Stimulated activated naive CD8-positive, alpha-beta T cell treated with anti-CD3 and anti-CD28 coated beads, Interleukin-15, amount 100 ng/mL, for 72 hours (primary cell): ENCODE results near the gene SRSF2.
"Not testable (repeated sequence)": the region's sequence is repeated elsewhere in the genome, so short reads cannot be mapped to it uniquely, and the experiment has no call there.

Source experiments
- ATAC-seq: fragments of 150-1000 bp; cut with Tn5 transposase; 2 replicates; pipeline ENCODE4 v1.10.0; 2021; ENCODE audit warnings: mild to moderate bottlenecking, moderate library complexity
- DNase-seq, 2 donors: peaks; one replicate each; pipeline ENCODE4 v3.0.0; 2021 to 2022
- H3K27ac Mint-ChIP-seq, 2 donors: one replicate each; pipeline ENCODE4 v1.8.0; 2022; ENCODE audit warnings: mild to moderate bottlenecking in 2 of 2, mixed read lengths in 2 of 2, moderate library complexity in 2 of 2
- H3K27me3 Mint-ChIP-seq: one replicate; pipeline ENCODE4 v1.8.0; 2022; ENCODE audit warnings: mixed read lengths
- H3K4me1 Mint-ChIP-seq: one replicate; pipeline ENCODE4 v1.8.0; 2022; ENCODE audit warnings: mild to moderate bottlenecking, mixed read lengths
- H3K4me3 Mint-ChIP-seq, 2 donors: one replicate each; pipeline ENCODE4 v1.8.0; 2022; ENCODE audit warnings: mild to moderate bottlenecking in 2 of 2, mixed read lengths in 2 of 2, moderate library complexity in 1 of 2
- H3K9me3 Mint-ChIP-seq, 2 donors: one replicate each; pipeline ENCODE4 v1.8.0; 2022; ENCODE audit warnings: mixed read lengths in 2 of 2

The SRSF2 gene

DNA sequence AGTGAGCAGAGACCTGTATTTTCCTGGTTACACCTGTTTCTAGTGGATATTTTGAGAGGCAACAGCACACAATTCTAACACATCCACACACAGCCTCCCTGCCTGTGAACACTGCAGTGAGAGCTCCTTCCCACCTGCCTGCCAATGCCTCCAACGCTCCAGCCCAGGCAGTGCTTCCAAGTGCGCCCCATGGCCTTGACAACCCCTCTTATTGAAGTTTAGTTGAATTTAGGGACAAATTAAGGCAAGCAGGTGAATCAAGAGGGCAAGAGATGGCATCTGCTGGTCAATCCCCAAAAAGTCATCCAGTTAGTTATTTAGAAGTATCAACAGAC lies 21.7 kb downstream of the SRSF2 start:
- ATAC-seq = no peak
- peaks cover 66% of the 10 kb centered on the region for H3K4me1 Mint-ChIP-seq
- peak overlapping the region; percentile 84 to 85 for H3K27ac Mint-ChIP-seq
- H3K27me3 Mint-ChIP-seq = no peaks in the 10 kb centered on the region
- H3K4me3 Mint-ChIP-seq = peak overlapping the region; percentile 78 to 86
- DNase-seq = no peak
- no peaks in the 10 kb centered on the region for H3K9me3 Mint-ChIP-seq

DNA sequence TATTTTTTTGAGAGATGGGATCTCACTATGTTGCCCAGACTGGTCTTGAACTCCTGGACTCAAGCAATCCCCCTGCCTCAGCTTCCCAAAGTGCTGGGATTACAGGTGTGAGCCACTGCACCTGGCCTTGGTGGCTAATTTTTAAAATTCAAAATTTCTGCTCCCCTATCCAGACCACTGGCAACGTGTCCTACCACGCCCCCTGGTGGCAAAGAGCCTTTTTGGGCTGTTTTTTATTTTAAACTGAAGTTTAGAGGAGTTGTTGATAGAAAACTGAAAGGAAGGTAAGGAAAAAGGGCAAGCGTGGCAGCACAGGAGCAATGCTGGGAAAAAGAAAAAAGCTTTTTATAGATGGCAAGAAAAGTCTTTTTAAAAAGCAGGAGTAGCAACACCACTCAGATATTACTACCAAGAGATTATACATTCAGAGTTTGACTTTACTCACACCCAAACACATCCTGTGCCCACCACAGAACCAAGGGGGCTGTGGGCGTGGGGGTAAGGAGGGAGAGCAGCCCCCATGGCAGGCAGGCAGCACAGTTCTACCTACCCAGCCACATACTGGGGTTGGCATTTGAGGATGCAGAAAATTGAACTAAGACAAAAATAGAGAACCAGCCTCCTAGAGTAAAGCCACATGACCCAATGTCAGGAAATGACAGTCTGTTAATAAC lies 22.2 kb downstream of the SRSF2 start:
- Mint-ChIP-seq H3K27ac (peak overlapping the region; percentile 84 to 85), H3K27me3 (no peaks in the 10 kb centered on the region), H3K4me1 (peaks cover 68% of the 10 kb centered on the region), H3K9me3 (no peaks in the 10 kb centered on the region), H3K4me3 (peak overlapping the region; percentile 78 to 86)
- ATAC-seq = peak; percentile 3
- DNase-seq = peak; percentile 73 to 74

DNA sequence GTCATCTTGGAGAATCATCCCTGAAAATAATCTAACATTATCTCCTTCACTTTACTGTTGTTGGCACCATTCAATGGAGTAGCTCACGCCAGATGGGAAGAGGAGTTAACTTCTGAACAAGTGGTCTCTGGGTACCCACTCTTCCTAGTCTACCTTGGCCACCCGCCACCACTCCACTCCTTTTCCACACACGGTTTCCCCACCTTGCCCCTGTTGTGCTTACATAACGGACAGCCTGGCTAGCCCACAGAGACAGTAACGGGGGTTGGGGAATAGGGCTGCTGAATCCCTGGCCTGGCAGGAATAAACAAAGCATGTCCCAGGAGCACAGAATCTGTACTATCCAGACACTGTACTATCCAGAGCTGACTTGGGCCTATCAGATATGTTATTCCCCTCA lies 22.8 kb downstream of the SRSF2 start:
- H3K9me3 Mint-ChIP-seq = no peaks in the 10 kb centered on the region
- H3K27ac Mint-ChIP-seq = no peak overlapping the region
- H3K4me3 Mint-ChIP-seq = no peak overlapping the region
- no peak for DNase-seq
- H3K4me1 Mint-ChIP-seq = peaks cover 74% of the 10 kb centered on the region
- ATAC-seq = no peak
- H3K27me3 Mint-ChIP-seq = no peaks in the 10 kb centered on the region

DNA sequence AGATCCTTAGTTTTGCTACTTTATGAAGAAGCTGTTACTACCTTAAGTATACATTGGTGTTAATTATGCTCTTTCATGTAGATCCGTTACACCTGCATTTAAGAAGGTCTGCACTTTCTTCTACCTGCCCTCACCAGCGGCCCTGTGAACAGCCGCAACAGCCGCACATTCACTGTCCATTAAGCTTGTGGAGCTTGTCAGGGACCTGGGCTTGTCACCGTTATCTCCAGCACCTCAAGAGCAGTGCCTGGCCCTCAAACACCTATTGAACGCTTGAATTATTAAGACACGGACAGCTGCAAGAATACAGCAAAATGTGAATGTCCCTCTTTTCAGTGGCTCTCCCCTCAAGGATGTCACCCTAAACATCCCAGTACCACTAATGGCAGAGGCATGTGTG lies 23.4 kb downstream of the SRSF2 start:
- ATAC-seq = no peak
- DNase-seq = no peak
- Mint-ChIP-seq H3K4me3 (no peak overlapping the region), H3K9me3 (no peaks in the 10 kb centered on the region), H3K27ac (no peak overlapping the region), H3K4me1 (peaks cover 74% of the 10 kb centered on the region), H3K27me3 (no peaks in the 10 kb centered on the region)

DNA sequence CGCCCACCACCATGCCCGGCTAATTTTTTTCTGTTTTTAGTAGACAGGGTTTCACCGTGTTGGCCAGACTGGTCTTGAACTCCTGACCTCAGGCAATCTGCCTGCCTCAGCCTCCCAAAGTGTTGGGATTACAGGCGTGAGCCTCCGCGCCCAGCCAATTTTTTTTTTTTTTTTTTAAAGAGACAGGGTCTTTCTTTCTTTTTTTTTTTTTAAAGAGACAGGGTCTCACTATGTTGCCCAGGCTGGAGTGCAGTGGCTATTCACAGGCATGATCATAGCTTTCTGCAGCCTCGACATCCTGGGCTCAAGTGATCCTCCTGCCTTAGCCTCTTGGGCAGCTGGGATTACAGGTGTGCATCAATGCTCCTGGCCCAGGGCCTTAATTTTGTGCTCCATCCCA lies 24.8 kb downstream of the SRSF2 start:
- not testable (repeated sequence) for ATAC-seq, H3K4me3 Mint-ChIP-seq, DNase-seq, H3K27me3 Mint-ChIP-seq, H3K9me3 Mint-ChIP-seq
- Mint-ChIP-seq H3K4me1 (peaks cover 63% of the 10 kb centered on the region), H3K27ac (peak overlapping the region in 1 of 2 donors; percentile 20)

DNA sequence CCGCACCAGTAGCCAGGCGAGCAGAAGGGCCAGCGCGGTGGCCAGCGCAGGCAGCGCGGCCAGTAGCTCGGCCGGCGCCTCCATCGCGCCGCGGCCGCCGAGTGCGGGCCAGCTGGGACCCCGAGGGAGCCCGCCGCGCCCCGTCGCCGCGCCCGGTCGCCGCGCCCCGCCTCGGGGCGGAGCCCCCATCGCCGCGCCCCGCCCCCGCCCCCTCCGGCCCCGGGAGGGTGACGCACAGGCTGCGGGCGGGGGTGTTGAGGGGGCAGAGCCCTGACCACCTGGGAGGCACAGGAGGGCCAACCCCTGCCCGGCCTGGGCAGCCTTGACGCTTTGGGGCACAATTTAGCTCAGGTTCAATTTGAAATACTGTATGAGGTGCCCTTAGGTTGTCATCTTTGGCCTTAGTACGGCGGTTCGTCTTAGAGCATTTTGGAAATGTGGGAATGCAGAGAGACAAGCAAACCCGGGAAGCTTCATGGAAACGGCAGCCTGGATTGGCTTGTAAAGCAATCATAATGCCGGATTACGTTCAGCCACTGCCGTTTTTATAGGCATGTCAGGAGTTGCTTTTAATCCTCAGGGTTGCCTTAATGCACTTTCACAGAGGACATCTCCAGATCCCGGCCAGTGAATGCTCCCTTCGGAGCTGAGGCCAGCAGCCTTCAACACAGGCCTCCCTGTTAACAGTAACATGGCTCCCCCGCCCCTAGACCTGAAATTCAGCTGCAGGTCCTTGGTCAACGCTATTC lies 26.1 kb downstream of the SRSF2 start, which contains the start of gene MXRA7:
TSS of gene MXRA7 (minus strand) at position 103 of the 749 bp plus-strand sequence. CDS start at position 84, 19 bp downstream.
- peak within 1 kb of the TSS in 1 of 2 donors; percentile 67 for H3K27ac Mint-ChIP-seq
- H3K27me3 Mint-ChIP-seq = no peaks in the 10 kb centered on the region
- DNase-seq (peak; percentile 54 to 61), ATAC-seq (peak; percentile 74)
- peak within 1 kb of the TSS; percentile 76 to 78 for H3K4me3 Mint-ChIP-seq
- H3K9me3 Mint-ChIP-seq = no peaks in the 10 kb centered on the region
- H3K4me1 Mint-ChIP-seq = peaks cover 51% of the 10 kb centered on the region

DNA sequence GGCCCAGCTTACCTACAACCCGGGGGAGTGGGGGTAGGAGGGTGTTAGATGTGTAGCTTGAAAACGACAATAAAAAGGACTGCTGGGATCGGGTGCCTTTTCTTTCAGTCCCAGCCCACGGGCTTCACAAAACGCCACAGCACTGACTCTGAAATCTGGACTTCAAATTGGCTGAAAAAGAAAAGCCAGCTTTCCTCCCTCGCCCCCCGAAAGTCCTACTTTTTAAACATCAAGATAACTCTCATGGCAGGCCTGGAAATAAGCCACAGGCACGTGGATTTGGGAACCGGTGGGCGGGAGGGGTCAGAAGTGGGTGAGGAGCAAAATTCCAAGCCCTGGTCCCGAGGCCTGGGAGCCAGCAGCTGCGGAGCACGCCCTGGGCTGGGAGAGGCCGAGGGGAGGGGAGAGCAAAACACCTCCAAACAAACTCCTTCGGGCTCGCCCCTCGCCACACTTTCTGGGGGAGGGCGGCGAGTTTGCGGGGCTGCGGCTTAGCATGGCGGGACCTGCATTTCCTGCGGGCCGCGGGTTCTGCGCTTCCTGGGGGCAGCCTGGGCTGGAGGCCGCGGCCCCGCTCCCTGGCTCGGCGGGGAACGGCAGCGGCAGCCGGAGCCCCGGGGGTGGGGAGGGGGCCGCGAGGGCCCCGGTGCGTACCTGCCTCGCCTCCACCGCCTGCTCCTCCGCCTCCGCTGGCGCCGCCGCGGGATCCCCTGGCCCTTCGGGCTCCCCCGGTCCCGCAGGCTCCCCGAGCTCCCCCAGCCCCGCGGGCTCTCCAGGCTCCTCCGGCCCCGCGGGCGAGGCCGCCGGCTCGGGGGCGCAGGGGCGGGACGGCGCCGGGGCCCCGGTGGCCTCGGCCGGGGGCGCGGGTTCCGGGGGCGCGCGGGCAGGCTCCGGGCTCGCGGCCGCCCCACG lies 26.9 kb downstream of the SRSF2 start:
- peak; percentile 63 for ATAC-seq
- H3K27ac Mint-ChIP-seq = peak overlapping the region in 1 of 2 donors; percentile 67
- not testable (repeated sequence) for H3K9me3 Mint-ChIP-seq, DNase-seq, H3K27me3 Mint-ChIP-seq
- peak overlapping the region; percentile 74 to 76 for H3K4me3 Mint-ChIP-seq
- H3K4me1 Mint-ChIP-seq = peaks cover 42% of the 10 kb centered on the region

DNA sequence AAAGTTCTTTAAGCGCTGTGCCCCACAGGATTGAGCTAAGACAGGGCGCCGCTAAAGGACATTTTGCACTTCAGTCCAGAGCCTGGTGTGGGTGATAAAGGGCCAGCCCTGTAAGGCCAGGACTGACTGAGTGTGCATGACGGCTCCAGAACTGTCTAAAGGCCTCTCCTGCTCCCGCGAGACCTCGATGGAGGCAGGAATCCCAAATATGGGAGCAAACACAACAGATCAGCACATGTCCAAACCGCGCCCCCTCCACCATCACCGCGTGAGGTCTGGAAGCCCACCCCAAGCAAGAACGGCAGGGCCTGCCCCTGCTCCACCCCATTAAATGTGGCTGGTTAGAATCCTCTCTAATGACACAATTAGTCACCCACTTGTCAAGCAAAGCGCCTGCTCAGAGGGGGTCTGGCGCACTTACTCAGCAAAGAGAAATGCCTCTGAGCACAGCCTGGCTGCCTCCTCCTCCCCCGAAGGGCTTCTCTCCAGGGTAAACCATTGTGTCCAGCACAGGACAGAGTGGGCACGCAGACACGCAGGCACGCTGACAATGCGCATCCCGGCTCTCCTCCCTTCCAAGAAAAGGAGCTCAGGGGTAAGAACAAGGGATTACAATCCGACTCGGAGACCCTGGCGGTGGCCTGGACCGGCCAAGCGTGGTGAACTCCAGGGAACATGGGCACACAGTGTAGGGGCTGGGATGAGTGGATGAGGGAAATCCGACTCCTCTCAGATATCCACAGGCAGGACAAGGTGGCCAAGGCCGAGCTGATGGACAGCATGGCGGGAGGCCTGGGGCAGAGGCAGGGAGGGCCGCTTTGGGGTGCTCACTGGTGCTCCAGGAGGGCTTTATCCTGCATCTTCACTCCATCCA lies 27.8 kb downstream of the SRSF2 start:
- ATAC-seq (no peak), DNase-seq (no peak)
- H3K4me1 Mint-ChIP-seq = peaks cover 34% of the 10 kb centered on the region
- H3K27ac Mint-ChIP-seq = peak overlapping the region in 1 of 2 donors; percentile 48
- H3K9me3 Mint-ChIP-seq = no peaks in the 10 kb centered on the region
- peak overlapping the region; percentile 74 to 76 for H3K4me3 Mint-ChIP-seq
- H3K27me3 Mint-ChIP-seq = no peaks in the 10 kb centered on the region

DNA sequence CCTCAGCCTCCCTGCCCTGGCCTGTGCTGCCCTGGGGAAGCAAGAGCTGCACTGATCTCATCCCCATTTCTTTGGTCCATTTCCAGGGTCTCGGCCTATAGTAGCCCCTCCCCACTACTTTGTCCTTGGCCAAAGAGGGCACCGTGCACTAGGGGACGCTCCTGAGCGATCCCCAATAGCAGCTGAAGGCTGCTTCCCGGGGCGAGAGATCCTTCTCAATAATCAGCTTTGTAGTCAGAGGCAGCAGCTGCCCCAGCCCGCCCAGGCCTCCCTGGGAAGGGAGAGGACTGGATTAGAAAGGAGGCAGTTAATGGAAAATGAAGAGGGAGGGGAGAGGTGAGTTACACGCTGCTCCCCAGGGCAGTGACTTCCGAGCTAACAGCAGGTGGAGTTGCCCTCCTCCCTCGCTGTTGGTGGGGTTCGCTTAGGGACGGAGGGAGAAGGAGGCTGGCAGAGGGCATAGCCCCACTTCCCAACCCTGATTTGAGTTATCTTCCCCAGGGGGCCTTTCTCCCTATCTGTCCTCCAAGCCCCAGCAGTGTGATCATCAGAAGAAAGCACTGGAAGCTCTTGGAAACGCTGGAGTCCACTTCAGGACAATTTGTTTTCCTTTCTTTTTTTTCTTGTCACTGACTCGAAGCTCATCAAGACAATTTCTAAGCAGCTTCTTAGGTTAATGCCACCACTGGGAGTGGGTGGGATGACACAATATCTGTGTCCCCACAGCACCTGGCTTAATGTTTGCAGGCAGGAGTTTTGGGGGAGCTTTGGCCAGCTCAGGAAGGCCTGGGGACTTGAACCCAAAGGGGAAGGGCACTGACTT lies 28.9 kb downstream of the SRSF2 start:
- peaks cover 23% of the 10 kb centered on the region for H3K4me1 Mint-ChIP-seq
- H3K27me3 Mint-ChIP-seq = no peaks in the 10 kb centered on the region
- no peak overlapping the region for H3K27ac Mint-ChIP-seq
- DNase-seq (no peak), ATAC-seq (no peak)
- H3K9me3 Mint-ChIP-seq = no peaks in the 10 kb centered on the region
- H3K4me3 Mint-ChIP-seq = no peak overlapping the region

DNA sequence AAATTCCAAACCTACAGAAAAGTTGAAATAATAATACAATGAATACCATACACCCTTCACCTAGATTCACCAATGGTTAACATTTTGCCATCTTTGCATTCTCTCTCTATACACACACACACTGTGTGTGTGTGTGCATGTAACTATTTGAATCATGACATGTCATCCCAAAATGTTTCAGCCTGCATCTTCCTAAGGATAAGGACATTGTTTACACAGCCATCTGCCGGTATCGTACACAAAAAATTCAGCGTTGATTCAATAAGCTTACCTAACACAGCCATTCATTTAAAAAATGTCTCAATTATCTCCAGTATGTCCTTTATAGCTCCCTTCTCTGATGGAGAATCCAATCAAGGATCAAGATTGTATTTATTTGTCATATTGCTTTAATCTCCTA lies 30.3 kb downstream of the SRSF2 start:
- Mint-ChIP-seq H3K4me1 (peaks cover 19% of the 10 kb centered on the region), H3K27ac (no peak overlapping the region), H3K9me3 (no peaks in the 10 kb centered on the region), H3K4me3 (no peak overlapping the region), H3K27me3 (no peaks in the 10 kb centered on the region)
- ATAC-seq (no peak), DNase-seq (no peak)

DNA sequence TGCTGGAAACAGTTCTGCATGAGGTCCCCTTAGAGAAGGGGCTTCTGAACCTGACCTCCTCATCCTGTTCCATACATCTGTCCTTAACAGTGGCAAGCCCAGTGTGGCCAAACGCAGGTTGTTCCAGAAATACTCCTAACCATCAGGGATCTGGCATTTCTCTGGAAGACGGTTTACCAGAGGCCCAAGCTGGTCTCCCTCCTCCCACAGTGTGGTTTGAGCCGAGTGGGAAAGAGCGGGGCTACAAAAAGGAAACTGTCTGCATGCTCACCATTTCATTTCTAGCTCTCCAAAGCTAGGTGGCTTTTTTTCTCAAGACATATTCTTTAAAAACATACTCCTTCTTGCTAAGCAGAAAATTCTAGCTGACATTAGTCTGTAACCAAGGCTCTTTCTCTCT lies 32.3 kb downstream of the SRSF2 start:
- no peak overlapping the region for H3K27ac Mint-ChIP-seq
- DNase-seq (no peak), ATAC-seq (no peak)
- no peaks in the 10 kb centered on the region for H3K27me3 Mint-ChIP-seq
- H3K9me3 Mint-ChIP-seq = no peaks in the 10 kb centered on the region
- peaks cover 7% of the 10 kb centered on the region for H3K4me1 Mint-ChIP-seq
- no peak overlapping the region for H3K4me3 Mint-ChIP-seq

DNA sequence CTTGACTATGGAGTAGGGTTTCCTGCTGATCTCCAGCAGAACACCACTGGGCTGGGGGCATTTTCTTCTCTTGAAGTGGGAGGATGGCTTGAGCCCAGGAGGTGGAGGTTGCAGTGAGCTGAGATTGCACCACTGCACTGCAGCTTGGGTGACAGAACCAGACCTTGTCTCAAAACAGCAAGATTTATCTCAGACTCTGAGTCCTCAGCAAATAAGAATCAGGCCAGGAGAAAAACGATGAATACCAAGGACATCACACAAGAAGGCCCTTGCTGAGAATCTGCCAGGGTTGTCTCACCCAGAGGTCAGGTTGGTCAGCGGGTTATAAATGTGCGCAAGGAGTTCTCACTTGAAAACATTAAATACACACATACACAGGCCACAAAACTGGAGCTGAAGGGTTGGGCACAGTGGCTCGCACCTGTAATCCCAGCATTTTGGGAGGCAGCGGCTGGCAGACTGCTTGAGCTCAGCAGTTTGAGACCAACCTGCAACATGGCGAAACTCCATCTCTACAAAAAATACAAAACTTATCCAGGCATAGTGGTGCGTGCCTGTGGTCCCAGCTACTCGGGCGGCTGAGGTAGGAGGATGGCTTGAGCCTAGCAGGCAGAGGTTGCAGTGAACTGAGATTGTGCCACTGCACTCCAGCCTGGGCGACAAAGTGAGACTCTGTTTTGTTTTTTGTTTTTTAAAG lies 34.0 kb downstream of the SRSF2 start:
- no peaks in the 10 kb centered on the region for H3K9me3 Mint-ChIP-seq
- no peak for ATAC-seq
- no peaks in the 10 kb centered on the region for H3K27me3 Mint-ChIP-seq
- DNase-seq = no peak
- H3K4me1 Mint-ChIP-seq = no peaks in the 10 kb centered on the region
- H3K27ac Mint-ChIP-seq = no peak overlapping the region
- no peak overlapping the region for H3K4me3 Mint-ChIP-seq

DNA sequence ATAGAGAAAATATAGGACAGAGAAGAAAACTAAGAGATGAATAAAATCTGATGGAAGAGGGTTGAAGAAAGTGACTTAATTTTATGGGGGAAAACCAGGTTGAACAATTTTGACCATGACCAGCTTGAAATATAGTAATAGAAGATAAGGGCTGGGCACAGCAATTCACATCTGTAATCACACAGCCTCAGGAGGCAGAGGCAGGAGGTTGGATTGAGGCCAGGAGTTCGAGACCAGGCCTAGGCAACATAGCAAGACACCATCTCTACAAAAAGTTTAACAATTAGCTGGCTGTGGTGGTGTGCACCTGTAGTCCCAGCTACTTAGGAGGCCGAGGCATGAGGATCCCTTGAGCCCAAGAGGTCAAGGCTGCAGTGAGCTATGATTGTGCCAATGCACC lies 35.1 kb downstream of the SRSF2 start:
- Mint-ChIP-seq H3K9me3 (no peaks in the 10 kb centered on the region), H3K4me3 (no peak overlapping the region), H3K27ac (no peak overlapping the region), H3K4me1 (peaks cover 5% of the 10 kb centered on the region), H3K27me3 (no peaks in the 10 kb centered on the region)
- no peak for ATAC-seq
- no peak for DNase-seq

DNA sequence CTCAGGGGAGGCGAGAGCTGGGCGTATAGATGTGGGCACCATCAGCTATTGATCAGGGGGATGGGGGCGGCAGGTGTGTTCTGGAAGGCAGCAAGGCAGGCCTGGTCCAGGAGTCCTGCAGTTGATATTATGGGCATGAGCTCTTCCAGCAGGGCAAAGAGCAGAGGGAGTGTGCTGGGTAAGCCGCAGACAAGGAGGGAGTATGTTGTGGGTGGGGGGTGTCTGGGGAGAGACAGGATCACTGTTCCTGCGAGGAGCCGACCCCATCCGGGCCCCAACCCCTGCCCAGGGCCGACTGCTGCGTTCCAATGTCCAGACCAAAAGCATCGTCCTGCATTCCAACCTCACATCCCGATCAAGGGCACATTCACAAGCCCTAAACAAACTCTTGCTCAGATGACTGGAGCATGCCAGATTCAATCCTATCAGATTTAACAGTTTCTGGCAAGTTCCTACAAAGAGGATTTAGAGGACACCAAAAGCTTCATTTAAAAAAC lies 35.6 kb downstream of the SRSF2 start:
- ATAC-seq = no peak
- no peaks in the 10 kb centered on the region for H3K27me3 Mint-ChIP-seq
- H3K4me3 Mint-ChIP-seq = no peak overlapping the region
- H3K4me1 Mint-ChIP-seq = peaks cover 9% of the 10 kb centered on the region
- DNase-seq = no peak
- no peak overlapping the region for H3K27ac Mint-ChIP-seq
- H3K9me3 Mint-ChIP-seq = no peaks in the 10 kb centered on the region
